ENCODE results near the gene RIC1. TPM values are rescaled to one million over a fixed set of nuclear protein-coding genes. Genes with fewer than 3 reads are reported as not detected.

The RIC1 gene
- total RNA-seq, 3 donors from 2014 or later: 42.6 to 74.5 (median 53.1) TPM

GRCh38 chr9:5825223-5825622 lies 196.3 kb downstream of the RIC1 start:
- TF ChIP-seq CTCF (IDR thresholded peaks at IDR 0.05): no peak
- TF ChIP-seq POLR2AphosphoS5 (IDR thresholded peaks at IDR 0.05): no peak
- no peak for TF ChIP-seq POLR2A (IDR thresholded peaks at IDR 0.05)
- no peak overlapping the region for H3K4me3 ChIP-seq
- intact Hi-C loops (cut with DNase I; ENCODE audit: low total_unique reads): loop anchor here (10.0 kb wide), 1 partner anchor 510 kb away; no protein-coding TSS in a partner anchor
- no peaks in the 10 kb centered on the region for H3K27me3 ChIP-seq
- no peaks in the 10 kb centered on the region for H3K9me3 ChIP-seq
- DNase-seq (ENCODE audit: low spot score in 2 of 2): no peak
- H3K36me3 ChIP-seq: no peaks in the 10 kb centered on the region
- no peaks in the 10 kb centered on the region for H3K4me1 ChIP-seq
- no peak overlapping the region for H3K27ac ChIP-seq

Other genes starting within 250 kb of the RIC1 start
- gene PLGRKT, start 191.2 kb upstream of the RIC1 start, total RNA-seq: 10 to 100 TPM; 15.0 to 26.2 (median 16.4) TPM
- gene CD274, start 178.6 kb upstream of the RIC1 start, total RNA-seq: 1 to 10 TPM; 1.6 to 3.1 (median 2.9) TPM
- 1 to 10 TPM; 1.6 to 8.0 (median 3.3) TPM for gene PDCD1LG2, start 118.6 kb upstream of the RIC1 start, total RNA-seq
- gene ERMP1, start 204.0 kb downstream of the RIC1 start, total RNA-seq: 10 to 100 TPM; 12.6 to 39.2 (median 34.1) TPM

Measured in breast epithelium (tissue), 4 donors.